WERI-Rb-1 (cell line): ENCODE measurements around the gene TMEM214.

Source experiments
- DNase-seq: peaks from one replicate; pipeline ENCODE4 v3.0.0-alpha.2; 2020
- H3K27ac ChIP-seq: fragments of 250-450 bp; sonication (Bioruptor Pico); 2 replicates; pipeline ENCODE4 v1.5.1; 2020; ENCODE audit warnings: mild to moderate bottlenecking, moderate library complexity
- H3K27me3 ChIP-seq: fragments of 250-450 bp; sonication (Bioruptor Pico); 2 replicates; pipeline ENCODE4 v1.5.1; 2021; ENCODE audit warnings: mild to moderate bottlenecking, low read depth, moderate library complexity; ENCODE audit not compliant: insufficient read depth, severe bottlenecking
- H3K36me3 ChIP-seq: fragments of 250-450 bp; sonication (Bioruptor Pico); 2 replicates; pipeline ENCODE4 v1.5.1; 2020; ENCODE audit warnings: mild to moderate bottlenecking, moderate library complexity
- H3K4me3 ChIP-seq: 2 replicates; pipeline ENCODE4 v1.5.1; 2011; ENCODE audit warnings: low read depth, mild to moderate bottlenecking, control low read depth, low read length
- H3K9me3 ChIP-seq: fragments of 250-450 bp; sonication (Bioruptor Pico); 2 replicates; pipeline ENCODE4 v1.5.1; 2021; ENCODE audit warnings: mild to moderate bottlenecking, moderate library complexity; ENCODE audit not compliant: severe bottlenecking
- TF ChIP-seq, protein P1 (sequence below): IDR thresholded peaks from 2 replicates; pipeline ENCODE4 v1.5.1; 2011; ENCODE audit warnings: low read depth, mild to moderate bottlenecking, control low read depth, inconsistent platforms, low read length

Gene TMEM214

DNA sequence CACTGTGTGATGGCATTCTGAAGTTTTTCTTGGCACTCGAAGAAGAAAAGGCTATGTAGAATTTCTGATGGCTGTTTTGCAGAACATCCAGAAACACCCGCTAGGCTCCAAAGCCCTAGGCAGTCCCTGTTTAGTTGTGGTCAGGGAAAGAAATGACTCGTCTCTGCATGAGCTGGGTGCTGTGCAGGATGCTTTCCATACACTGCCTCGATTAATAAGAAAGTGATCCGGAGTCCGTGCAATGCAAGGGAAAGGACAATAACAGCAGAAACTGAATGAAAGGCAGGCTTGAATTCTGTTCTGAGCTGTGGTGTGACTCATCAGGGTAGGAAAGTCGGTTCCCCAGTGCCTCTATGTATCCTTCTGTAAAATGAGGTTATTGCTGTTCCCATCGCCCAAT lies 43.6 kb upstream of the TMEM214 start:
- Histone ChIP-seq H3K9me3 (no peaks in the 10 kb centered on the region), H3K4me3 (no peak overlapping the region), H3K27ac (no peak overlapping the region), H3K27me3 (no peaks in the 10 kb centered on the region), H3K36me3 (0 out of 2 replicates have a peak, but pooled peaks cover 4% of the 10 kb centered on the region)
- TF ChIP-seq, protein P1, sequence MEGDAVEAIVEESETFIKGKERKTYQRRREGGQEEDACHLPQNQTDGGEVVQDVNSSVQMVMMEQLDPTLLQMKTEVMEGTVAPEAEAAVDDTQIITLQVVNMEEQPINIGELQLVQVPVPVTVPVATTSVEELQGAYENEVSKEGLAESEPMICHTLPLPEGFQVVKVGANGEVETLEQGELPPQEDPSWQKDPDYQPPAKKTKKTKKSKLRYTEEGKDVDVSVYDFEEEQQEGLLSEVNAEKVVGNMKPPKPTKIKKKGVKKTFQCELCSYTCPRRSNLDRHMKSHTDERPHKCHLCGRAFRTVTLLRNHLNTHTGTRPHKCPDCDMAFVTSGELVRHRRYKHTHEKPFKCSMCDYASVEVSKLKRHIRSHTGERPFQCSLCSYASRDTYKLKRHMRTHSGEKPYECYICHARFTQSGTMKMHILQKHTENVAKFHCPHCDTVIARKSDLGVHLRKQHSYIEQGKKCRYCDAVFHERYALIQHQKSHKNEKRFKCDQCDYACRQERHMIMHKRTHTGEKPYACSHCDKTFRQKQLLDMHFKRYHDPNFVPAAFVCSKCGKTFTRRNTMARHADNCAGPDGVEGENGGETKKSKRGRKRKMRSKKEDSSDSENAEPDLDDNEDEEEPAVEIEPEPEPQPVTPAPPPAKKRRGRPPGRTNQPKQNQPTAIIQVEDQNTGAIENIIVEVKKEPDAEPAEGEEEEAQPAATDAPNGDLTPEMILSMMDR: no peak
- no peak for DNase-seq

DNA sequence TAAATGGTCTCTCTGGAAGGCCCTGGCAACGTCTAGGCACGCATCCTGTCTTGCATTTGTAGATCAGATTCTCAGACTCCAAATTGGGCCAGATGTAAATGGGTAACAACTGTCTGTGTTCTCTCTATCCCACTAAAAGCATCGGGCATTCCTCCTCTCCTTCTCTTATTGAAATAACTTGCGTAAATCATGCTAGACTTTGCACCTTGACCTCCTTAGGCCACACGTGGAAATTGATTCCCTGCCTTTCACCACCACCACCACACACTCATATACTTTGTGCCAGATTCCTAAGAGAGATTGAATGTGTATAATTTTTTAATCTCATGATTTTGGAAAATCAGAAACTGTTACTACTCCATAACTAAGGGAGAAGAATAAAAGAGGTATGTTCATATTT lies 41.0 kb upstream of the TMEM214 start:
- 0 out of 2 replicates have a peak, but pooled peaks cover 4% of the 10 kb centered on the region for H3K36me3 ChIP-seq
- H3K4me3 ChIP-seq: no peak overlapping the region
- no peak for DNase-seq
- no peaks in the 10 kb centered on the region for H3K9me3 ChIP-seq
- no peak overlapping the region for H3K27ac ChIP-seq
- TF ChIP-seq, protein P1: no peak
- no peaks in the 10 kb centered on the region for H3K27me3 ChIP-seq

DNA sequence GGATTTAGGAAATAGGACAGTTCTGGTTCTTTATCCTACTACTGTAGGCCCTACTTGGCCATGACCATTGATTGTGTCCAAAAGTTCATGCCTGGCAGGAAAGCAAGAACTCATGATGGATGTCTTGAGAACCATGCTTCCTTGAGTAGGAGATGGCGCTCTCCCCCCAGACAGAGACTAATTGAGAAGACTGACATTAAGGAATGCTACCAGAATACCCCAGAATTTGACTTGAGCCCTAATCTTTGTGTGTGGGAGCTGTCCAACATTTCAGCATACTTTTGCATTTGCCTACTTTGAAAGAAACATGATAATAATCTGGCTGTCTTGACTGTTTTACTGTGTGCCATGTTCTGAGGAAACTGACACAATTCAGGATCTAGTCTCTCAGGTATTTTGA lies 39.0 kb upstream of the TMEM214 start:
- H3K27me3 ChIP-seq: no peaks in the 10 kb centered on the region
- H3K27ac ChIP-seq: no peak overlapping the region
- DNase-seq: no peak
- H3K9me3 ChIP-seq: no peaks in the 10 kb centered on the region
- no peak overlapping the region for H3K4me3 ChIP-seq
- TF ChIP-seq, protein P1: no peak
- no peaks in the 10 kb centered on the region for H3K36me3 ChIP-seq

DNA sequence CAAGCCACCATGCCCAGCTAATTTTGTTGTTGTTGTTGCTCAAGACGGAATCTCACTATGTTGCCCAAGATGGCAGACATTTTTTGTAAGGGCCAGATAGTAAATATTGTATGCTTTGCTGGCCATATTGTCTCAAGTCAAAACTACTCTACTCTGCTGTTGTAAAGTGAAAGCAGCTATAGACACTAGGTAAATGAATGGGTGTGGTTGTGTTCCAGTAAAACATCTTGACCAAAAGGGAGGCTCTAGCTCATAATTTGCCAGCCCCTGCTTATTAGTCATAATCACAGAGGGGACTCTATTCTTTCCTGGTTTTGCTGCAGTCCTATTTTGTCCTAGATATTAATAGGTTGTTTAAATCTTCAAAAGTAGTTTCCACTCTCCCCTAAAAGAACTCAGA lies 37.8 kb upstream of the TMEM214 start:
- Histone ChIP-seq H3K27ac (no peak overlapping the region), H3K4me3 (no peak overlapping the region), H3K9me3 (no peaks in the 10 kb centered on the region), H3K27me3 (no peaks in the 10 kb centered on the region), H3K36me3 (no peaks in the 10 kb centered on the region)
- TF ChIP-seq, protein P1: no peak
- DNase-seq: no peak

DNA sequence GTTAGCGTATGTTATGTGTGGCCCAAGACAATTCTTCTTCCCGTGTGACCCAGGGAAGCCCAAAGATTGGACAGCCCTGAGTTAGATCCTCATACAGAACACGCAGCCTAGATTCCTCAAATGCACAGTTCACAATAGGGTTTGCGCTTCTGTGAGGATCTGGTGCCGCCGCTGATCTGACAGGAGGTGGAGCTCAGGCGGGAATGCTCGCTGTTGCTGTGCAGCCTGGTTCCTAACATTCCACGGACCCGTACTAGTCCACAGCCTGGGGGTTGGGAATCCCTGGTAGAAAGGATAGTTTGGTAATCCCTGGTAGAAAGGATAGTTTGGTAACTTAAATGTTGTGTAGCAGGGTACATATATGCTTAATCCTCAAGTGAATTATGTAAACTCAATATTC lies 35.4 kb upstream of the TMEM214 start:
- no peak for DNase-seq
- no peaks in the 10 kb centered on the region for H3K27me3 ChIP-seq
- TF ChIP-seq, protein P1: no peak
- no peaks in the 10 kb centered on the region for H3K9me3 ChIP-seq
- H3K36me3 ChIP-seq: no peaks in the 10 kb centered on the region
- H3K4me3 ChIP-seq: no peak overlapping the region
- H3K27ac ChIP-seq: no peak overlapping the region

DNA sequence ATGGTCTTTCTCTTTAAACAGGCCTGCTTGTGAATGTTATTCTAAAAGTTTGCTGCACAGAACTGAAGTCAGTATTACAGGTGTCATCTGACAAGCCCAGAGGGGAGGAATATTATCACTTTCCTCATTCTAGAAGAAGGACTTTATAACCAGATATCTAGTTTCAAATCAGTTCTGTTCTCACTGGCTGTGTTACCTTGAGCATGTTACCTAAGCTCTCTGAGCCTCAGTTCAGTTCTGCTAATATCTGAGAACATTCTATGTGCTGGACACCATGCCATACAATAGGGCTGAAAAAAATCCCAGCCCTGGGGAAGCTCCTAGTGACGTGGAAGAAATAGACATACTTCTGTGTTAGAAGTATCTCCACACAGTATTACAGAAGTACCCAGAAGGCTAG lies 34.4 kb upstream of the TMEM214 start:
- no peaks in the 10 kb centered on the region for H3K9me3 ChIP-seq
- no peaks in the 10 kb centered on the region for H3K27me3 ChIP-seq

More for the DNA sequence above, 34.4 kb upstream of the TMEM214 start:
- no peaks in the 10 kb centered on the region for H3K36me3 ChIP-seq
- TF ChIP-seq, protein P1: no peak
- no peak overlapping the region for H3K4me3 ChIP-seq
- no peak overlapping the region for H3K27ac ChIP-seq
- DNase-seq: no peak
